DMS 273 (cell line): ENCODE results near the gene TXNDC11.

Experiments
- DNase-seq: peaks from one replicate; lab custom pipeline; 2025; ENCODE audit not compliant: unreplicated experiment; lab: John Stamatoyannopoulos, UW

The TXNDC11 gene

DNA sequence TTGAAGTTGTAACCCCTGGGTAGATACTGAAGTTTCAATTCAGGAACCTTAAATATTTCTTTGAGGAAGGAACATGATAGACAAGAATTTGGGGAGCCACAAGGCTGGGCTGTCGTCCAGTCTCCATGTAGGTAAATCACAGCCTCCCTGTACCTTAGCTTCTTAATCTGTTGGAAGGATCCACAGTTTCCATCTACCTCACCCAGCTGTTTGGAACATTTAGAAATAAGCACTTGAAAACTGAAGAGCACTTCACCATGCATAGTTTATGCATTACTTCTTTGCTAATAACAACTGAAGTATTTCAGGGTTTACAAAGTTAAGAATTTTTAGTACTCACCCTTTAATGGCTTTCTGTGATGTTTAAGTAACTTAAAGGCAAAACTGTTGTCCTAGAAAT, 17.2 kb downstream of the TXNDC11 start:
- DNase-seq: no peak

DNA sequence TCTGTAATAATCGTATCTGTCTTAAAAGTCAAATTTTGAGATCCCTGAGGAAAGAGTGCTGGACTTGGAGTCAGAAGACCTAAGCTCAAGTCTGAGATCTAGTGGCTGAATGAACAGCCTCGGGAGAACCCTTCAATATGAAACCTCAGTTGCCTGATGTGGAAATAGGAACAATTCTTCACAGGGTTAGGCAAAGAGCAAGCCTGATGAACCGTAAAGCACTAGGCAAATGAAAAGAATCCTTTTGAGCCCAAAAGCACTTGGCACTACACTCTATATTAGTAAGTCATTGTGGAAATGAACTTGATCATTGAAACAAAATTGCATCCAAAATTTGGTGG, 20.2 kb downstream of the TXNDC11 start:
- DNase-seq: no peak

DNA sequence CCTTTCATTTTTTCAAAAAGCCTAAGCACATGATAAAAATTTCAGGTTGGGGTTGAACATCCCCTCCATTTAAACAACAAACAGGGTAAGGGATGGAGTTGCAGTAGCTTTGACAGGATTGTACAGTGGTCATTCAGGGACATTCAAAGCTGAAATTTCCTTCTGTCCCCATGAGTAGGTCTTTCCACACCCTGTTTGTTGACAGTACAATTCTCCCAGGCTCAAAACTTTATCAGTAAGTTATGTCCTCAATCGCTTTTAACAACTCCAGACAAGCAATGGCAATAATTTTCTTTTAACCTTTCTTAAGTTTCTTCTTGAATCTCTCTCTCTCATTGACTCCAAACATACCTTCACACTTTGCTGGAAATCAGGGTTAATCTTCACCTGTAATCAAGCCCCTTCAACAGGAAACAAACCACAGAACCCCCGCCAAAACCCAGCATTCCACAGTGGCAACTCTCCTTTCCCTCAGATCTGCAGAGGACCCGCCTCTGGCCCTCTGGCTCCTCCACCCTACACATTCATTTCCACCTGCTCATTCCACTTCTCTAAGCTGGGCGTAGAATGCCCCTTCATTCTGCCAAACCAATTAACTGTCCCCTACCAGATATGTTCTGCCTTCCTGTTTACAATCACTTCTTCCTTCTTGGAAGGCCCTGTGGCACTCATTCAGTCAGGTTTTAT, 20.7 kb downstream of the TXNDC11 start:
- DNase-seq: no peak

DNA sequence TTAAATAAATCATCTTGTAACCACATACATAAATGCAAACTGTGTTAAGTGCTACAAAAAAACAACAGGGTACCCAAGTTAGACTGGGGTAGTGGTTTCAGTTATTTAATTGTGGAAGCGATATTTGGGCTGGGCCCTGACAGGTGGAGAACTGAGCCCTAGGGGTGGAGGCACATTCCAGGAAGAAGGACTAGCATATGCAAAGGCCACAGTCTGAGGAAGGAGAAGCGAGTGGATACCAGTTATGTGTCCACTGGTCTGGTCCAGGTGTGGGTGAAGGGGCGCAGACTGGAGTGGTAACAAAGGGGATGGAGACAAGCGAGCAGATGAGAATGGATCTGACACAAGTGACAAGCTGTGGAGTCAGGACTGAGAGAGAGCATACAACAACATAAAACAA, 22.9 kb downstream of the TXNDC11 start:
- DNase-seq: no peak

DNA sequence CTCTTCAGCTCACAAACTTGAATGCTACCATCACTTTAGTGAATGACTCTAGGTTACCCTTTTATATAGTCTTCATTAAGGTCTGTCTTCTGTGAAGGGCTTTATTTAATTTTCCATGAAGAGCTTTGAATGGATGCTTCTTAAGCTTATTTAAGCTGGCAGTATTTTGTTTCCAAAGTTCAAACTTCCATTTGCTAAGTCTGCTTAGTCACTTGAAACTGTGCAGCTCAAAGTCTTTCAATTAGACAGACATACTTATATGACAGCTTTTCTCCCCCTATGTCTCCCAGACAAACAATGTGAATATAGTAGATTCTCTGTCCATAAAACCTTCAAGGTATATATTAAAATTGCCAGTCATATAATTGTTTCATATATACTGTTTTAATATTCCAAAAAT, 23.5 kb downstream of the TXNDC11 start:
- no peak for DNase-seq

DNA sequence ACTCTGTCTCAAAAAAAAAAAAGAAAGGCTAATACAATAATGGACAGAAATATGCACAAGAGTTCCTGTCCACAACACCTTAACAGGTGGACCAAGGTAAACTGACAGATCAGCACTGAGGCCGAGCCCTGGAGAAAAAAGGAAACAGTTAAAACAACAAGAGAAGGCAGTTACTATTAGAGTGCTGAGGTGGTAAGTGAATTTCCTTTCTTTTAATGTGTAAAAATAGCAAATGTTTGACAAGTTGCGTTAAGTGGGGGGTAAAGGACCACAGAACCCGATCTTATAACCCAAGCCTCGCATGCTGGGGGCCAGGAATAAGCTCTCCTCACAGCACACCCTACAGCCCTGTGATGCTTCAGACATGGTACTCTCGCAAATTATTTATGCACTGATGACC, 24.8 kb downstream of the TXNDC11 start:
- DNase-seq: no peak

DNA sequence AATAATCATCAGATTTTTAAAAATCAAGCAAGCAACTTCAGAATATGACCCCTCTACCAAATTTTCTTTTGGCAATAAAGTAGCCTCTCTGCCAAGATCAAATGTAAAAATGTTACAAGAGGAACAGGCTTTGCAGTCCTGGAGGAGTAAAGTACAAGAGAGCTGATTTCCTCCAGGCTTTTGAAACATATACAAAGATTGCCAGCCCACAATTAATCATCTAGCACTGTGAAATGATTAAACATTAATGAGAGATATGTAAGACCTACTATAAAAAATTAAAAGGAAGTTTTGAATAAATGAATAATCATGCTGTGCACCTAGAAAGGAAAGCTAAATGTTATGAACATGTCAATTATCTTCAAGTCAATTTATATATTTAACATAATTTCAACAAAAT, 26.3 kb downstream of the TXNDC11 start:
- no peak for DNase-seq

DNA sequence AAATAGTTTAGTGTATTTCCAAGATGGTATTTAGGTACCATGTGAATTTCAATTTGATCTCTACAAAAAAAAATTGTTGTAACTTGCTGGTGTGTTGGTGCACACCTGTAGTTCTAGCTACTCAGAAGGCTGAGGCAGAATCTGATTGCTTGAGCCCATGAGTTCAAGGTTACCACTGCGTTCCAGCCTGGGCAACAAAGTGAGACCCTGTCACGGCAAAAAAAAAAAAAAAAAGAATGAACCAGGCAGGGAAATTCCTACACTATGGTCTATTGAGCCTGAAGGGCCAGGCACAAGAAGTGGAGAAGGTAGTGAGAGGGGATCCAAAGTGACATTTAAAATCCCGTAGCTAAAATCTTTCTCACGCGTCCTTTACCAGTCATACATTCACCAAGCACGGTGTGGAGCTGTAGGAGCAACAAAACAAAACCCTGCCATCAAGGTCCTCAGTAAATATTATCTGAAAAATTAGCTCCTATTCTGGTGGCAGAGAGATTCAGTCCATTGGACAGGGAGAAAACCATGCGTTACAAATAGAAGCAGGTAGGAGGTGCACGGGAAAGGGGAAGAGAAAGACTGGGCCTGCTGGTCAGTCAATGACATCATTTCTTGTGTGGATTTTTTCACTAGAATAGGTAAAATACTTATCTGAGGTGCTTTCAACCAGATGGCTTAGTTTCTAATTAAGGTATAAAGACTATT, 27.3 kb downstream of the TXNDC11 start:
- DNase-seq: no peak

DNA sequence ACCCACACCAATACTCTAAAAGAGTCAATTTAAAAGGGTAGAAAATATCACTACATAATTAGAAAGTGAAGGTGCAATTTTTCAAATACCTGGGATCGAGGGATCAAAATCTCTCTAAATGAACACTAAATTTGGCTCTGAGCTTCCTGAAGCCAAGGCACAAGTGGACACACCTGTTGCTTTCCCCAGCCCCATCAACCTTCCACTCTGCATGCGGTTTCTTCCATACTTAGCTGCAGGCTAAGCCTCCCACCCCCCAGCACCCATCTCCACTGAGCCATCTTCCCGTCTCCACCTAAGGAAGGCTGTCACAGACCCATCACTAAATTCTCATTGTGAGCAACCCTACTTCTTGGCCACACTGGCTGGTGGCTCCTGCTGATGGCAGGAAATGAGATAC, 30.5 kb downstream of the TXNDC11 start:
- DNase-seq: no peak

DNA sequence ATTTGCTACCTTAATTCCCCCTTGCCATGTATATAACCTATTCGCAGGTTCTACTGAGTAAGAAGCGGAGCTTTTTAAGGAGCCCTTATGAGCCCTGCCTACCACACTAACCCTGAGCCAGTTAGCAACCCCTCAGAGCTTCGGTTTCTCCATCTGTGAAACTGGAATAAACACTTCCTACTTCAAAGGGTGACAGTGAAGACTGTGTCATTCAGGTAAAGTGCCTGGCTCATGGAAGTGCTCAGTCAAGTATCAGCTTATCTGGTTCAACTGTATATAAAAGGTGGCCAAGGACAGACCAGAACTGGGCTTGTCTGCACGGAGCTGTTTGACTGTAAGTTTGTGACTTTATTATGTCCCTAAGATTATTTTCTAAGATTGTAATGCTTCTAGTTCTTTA, 31.0 kb downstream of the TXNDC11 start:
- no peak for DNase-seq

DNA sequence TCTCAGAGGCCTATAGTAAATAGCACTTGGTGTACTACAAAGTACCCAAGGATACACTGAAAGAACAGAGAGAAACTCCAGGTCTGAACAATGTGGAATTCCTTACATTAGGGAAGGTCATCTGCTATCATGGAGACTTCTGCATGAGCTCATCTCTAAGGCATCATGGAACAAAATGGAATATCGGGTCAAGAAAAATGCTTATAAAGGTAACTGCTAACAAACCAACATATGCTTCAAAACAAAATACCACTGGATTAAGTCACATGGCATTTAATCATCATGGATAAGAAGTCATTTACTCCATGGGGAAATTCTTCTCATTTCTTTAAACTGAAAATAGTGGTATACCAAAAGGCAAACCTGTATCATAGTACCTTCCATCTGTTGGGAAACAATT, 34.2 kb downstream of the TXNDC11 start:
- no peak for DNase-seq

DNA sequence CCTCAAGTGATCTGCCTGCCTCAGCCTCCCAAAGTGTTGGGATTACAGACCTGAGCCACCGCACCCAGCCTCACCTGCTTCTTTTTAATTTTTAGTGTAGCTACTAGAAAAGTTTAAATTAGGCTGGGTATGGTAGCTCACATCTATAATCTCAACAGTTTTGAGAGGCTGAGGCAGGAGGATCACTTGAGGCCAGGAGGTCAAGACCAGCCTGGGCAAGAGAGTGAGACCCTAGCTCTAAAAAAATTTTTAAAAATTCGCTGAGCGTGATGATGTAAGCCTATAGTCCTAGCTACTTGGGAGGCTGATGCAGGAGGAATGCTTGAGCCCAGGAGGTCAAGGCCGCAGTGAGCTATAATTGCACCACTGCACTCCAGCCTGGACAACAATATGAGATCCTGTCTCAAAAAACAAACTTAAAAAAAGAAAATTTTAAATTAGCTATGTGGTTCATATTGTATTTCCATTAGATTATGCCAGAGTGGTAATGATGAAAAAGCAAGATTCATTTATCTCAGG, 34.9 kb downstream of the TXNDC11 start:
- DNase-seq: no peak

DNA sequence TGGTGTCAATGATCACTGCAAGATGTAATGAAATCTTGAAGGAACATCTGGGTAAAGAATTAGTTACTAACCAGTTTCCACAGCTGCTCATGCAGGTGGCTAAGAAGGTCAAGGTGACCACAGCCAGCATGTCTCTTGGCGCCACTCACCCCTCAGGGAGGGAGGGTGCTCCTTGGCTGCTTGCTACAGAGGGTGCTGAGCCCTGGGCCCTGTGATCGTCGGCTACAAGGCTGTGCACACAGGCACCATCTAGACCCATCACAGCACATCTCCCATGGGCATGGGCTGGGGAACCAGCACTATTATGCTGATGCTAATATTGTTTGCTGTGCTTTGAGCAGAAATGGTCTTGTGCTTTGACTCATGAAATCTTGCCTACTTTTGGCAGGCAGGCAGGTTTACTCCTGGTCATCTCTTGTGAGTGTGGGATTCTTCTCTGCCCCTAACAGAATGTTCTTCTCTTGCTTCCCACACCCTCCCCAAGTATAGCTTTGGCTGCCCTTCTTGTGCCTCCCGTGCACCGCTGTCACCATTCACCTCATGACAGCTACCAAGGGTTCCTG, 36.4 kb downstream of the TXNDC11 start:
- DNase-seq: no peak

DNA sequence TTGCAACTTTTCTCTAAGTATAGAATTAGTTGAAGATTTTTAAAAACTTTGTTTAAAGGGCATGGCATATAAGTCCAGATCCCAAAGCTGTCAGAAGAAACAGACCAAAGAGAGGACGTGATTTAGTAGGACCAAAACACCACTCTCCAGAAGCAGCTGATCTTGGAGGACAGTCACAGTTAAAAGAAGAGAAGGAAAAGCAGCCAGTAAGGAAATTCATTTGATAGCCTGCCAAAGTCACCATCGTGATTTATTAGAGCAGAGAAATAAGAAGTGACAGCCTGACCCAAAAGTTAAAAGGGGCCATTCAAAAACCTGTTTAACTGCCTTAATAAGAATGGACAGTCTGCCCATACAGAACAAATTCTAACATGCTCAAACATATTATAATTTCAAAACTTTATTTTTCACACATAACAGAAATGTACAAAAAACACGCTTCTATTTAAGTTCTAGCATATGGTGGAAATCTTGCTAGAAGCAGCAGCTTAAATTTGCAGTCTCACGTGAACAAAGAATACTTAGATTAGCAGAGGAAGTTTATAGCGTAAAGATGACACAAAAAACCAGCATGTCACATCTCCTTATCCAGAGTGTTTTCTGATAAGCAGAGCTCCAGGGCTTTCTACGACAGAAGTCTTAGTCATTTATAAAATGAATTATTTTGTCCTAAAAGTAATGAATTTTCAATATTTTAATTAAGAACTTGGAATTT, 37.2 kb downstream of the TXNDC11 start:
- DNase-seq: no peak

DNA sequence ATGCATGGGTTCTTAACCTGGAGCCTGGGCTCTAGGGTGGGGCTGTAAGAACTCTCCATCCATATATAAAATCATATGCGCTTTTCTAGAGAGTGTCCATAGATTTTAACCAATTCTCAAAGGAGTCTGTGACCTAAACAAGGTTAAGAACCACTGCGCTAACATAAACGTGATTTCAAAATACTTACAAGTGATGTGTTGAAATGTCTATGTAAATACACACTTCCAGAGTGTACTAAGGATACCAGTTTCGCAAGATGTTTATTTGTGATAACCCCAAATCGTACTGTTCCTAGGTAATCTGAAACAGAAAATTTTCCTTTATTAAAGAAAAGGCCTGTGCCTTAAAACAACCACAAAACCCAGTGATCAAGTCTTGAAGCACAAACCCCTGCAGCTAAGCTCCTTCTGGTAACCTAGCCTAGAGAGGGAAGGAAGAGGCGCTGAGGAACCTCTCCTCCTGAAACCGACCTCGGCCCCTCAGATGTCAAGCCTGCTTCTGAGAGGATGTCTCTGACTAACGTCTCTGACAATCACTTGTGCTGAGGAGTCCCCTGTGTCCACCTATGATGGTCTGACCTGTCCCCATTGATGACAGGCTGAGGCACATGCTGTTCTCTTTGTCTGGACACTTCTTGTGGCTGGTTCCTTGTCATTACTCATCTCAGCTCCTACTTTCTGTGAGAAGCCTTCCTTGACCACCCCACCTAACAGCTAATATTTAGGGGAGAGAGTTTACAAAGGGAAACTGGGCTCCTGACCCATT, 42.2 kb downstream of the TXNDC11 start:
- no peak for DNase-seq

DNA sequence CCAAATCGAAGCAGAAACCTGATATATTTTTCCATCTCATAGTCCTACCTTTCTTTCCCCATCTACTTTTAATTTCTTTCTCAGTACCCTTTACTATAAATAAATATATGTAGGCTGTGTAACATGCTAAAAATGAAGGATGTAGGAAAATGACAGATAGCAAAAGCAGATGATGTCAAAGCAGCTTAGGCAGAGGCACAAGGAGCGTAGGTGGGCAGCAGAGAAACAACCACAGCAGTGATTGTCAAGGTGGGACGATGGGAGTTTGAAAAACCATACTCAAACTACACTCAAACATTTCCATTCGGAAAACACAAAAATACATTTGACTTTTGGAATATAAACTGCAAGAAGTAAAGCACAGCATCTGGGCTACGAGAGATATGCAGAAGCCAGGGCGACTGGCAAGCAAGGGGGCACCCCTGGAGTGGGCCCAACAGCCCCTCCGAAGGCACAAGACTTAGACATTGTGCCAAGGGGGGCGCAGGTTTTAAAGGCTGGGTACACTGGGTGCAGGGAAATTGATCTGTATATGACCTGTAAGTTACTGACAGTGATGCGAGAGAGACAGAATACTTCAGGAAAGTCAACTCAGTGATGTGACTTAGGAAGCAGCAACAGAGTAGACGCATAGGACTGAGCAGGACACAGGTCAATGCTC, 43.3 kb downstream of the TXNDC11 start:
- no peak for DNase-seq

DNA sequence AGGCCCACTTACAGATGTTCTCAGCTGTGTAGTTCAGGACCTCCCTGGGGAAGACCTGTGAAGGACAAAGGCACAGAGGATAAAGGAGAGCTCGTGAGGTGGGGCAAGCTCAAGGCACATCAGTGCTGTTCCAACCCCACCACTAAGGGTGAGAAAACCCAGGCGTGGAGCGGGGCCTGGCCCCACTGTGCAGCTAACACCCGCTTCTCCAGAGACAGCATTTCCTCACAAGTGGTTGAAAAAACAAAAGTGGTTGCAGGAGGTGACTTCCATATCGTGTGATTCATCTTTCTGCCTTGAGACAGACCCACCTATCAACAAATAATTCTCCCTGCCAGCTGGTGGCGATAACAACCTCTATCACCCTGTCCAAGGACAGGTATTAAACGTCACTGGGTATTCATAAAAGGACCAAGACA, 44.4 kb downstream of the TXNDC11 start:
- DNase-seq: no peak

DNA sequence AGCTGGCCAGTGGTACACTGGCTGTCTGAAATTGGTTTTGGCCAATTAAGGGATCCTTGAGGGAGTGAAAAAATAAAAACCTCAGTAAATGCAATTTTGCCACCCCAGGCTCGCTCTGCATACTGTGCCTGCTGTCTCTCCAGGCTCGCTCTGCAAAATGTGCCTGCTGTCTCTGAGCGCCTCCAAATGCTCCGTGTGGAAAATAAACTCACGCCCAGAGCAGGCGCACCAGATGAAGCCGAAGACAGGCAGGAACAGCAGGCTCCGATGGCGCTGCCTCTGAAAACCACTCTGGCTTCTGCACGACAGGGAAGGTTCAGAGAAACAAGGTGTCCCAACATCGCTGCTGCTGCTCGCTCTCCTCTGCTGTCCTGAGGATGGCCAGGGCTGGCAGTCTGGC, 45.3 kb downstream of the TXNDC11 start:
- no peak for DNase-seq

DNA sequence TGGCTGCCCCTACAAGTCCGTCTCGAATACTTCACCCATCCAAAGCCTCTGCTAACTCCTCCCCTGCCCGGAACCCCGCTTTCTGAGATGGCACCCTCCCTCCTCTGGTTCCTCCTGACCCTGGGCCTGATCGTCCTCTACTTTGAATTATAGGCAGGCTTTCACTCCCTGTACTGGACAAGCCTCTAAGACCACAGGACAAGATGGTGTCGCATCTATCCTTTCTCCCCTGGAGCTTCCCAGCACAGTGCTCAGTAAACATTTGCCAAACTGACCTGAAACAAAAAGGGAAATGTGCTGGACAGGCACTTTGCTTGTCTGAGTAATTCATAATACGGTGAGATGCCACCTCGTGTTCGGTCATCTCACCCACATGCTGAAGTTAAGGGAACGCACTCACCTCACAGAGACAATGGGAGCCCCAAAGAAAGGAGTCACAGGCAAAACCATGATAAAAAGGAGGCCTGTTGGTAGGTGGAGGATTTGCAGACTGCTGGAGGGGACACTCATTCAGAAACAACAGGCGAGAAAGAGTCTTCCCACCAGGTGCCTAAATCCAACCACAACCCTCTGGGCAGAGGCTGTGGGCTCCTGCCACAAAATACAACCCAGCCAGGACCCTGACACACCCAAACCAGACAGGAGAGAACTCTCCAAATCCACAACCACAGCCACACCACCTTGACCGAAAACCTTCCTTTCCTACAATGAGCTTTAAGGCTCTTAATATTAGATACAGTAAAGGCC, 46.2 kb downstream of the TXNDC11 start:
- no peak for DNase-seq

DNA sequence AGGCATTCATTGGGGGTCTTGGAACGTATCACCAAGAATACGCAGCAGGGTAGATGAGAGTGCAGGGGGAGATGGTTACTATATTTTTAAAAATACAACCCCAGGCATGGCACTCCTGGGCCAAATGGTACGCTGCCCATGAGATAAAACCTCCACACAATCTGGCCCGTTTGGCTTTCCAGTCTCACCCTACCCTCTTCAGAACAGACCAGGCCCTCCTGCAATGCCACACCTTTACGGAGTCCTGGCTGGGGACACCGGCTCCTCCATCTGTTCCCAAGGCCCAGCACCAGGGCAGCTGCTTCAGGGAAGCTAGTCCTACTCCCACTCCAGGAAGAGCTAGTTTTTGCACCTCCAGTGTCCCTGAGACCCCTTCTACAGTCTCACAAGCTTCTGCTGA, 50.0 kb downstream of the TXNDC11 start:
- DNase-seq: peak; percentile 66
